WTC11 (cell line): ENCODE data around the gene TRAPPC2B. TPM values are rescaled to one million over a fixed set of nuclear protein-coding genes. Genes with fewer than 3 reads are reported as not detected.

Experiments used
- ATAC-seq: fragments of 200-7000 bp; cut with Tn5 transposase; 2 replicates; pipeline ENCODE4 v1.10.0; 2021; ENCODE audit warnings: mild to moderate bottlenecking, moderate library complexity
- CTCF ChIA-PET: fragments of 300-600 bp; sonication (Branson Sonifier 250); formaldehyde crosslinking; loops from one replicate; lab custom pipeline; 2021; ENCODE audit warnings: antibody characterized with exemption; lab: Charles Lee
- POLR2A ChIA-PET: fragments of 350-600 bp; sonication (Branson Sonifier 250); formaldehyde crosslinking; loops from one replicate; lab custom pipeline; 2021; ENCODE audit warnings: antibody characterized with exemption; lab: Charles Lee
- DNase-seq: peaks from one replicate; pipeline ENCODE4 v3.0.0; 2021; ENCODE audit warnings: low spot score
- H3K27ac Mint-ChIP-seq: 2 replicates; pipeline ENCODE4 v1.8.0; 2021; ENCODE audit warnings: mixed read lengths
- H3K27me3 Mint-ChIP-seq: 2 replicates; pipeline ENCODE4 v1.8.0; 2021; ENCODE audit warnings: low read depth, mild to moderate bottlenecking, moderate library complexity, mixed read lengths
- H3K36me3 Mint-ChIP-seq: 2 replicates; pipeline ENCODE4 v1.8.0; 2021; ENCODE audit warnings: mixed read lengths
- H3K4me1 Mint-ChIP-seq: 2 replicates; pipeline ENCODE4 v1.8.0; 2022; ENCODE audit warnings: mixed read lengths
- H3K4me3 Mint-ChIP-seq: 2 replicates; pipeline ENCODE4 v1.8.0; 2021; ENCODE audit warnings: mild to moderate bottlenecking, moderate library complexity, mixed read lengths
- H3K9me3 Mint-ChIP-seq: 2 replicates; pipeline ENCODE4 v1.8.0; 2021; ENCODE audit warnings: mixed read lengths
- ARID4B ChIP-seq: sonication (generic); formaldehyde crosslinking; IDR thresholded peaks from 2 replicates; pipeline ENCODE4 v1.8.0; 2023; ENCODE audit warnings: missing genetic modification reagents, mild to moderate bottlenecking, borderline replicate concordance
- ESRRA ChIP-seq: sonication (generic); formaldehyde crosslinking; IDR thresholded peaks from 2 replicates; pipeline ENCODE4 v1.8.1; 2022; ENCODE audit warnings: mild to moderate bottlenecking, missing genetic modification reagents, borderline replicate concordance
- GRHL2 ChIP-seq: fragments of 250-450 bp; sonication (Bioruptor Pico); IDR thresholded peaks from 2 replicates; pipeline ENCODE4 v1.8.0; 2022; ENCODE audit warnings: mild to moderate bottlenecking, moderate library complexity; ENCODE audit not compliant: insufficient replicate concordance, severe bottlenecking
- MYBL2 ChIP-seq: sonication (generic); formaldehyde crosslinking; IDR thresholded peaks from 2 replicates; pipeline ENCODE4 v1.8.1; 2023; ENCODE audit warnings: mild to moderate bottlenecking, moderate library complexity, missing genetic modification reagents
- OVOL2 ChIP-seq: fragments of 250-450 bp; sonication (Bioruptor Pico); IDR thresholded peaks from 2 replicates; pipeline ENCODE4 v1.9.0; 2021; ENCODE audit warnings: mild to moderate bottlenecking, borderline replicate concordance
- RELA ChIP-seq: sonication (generic); formaldehyde crosslinking; IDR thresholded peaks from 2 replicates; pipeline ENCODE4 v1.8.1; 2022; ENCODE audit warnings: missing genetic modification reagents, mild to moderate bottlenecking, borderline replicate concordance
- STAT6 ChIP-seq: sonication (generic); formaldehyde crosslinking; conservative IDR thresholded peaks from 2 replicates; pipeline ENCODE4 v1.8.1; 2023; ENCODE audit warnings: mild to moderate bottlenecking, low read depth, missing genetic modification reagents, moderate library complexity
- ZBTB21 ChIP-seq: sonication (generic); formaldehyde crosslinking; IDR thresholded peaks from 2 replicates; pipeline ENCODE4 v1.8.1; 2023; ENCODE audit warnings: mild to moderate bottlenecking, missing genetic modification reagents, borderline replicate concordance
- ZNF232 ChIP-seq: sonication (generic); formaldehyde crosslinking; IDR thresholded peaks from 2 replicates; pipeline ENCODE4 v1.8.0; 2022; ENCODE audit warnings: mild to moderate bottlenecking, missing genetic modification reagents
- total RNA-seq: library from RNA; stranded (reverse); gene quantifications from 3 replicates; pipeline ENCODE4 v1.2.3, GENCODE V29; 2021
- TF ChIP-seq, protein P1 (sequence below): sonication (generic); formaldehyde crosslinking; IDR thresholded peaks from 2 replicates; pipeline ENCODE4 v1.8.0; 2022; ENCODE audit warnings: missing genetic modification reagents
- TF ChIP-seq, protein P2 (sequence below): sonication (generic); formaldehyde crosslinking; IDR thresholded peaks from 2 replicates; pipeline ENCODE4 v1.8.0; 2023; ENCODE audit warnings: missing genetic modification reagents
- TF ChIP-seq, protein P3 (sequence below): sonication (generic); formaldehyde crosslinking; IDR thresholded peaks from 2 replicates; pipeline ENCODE4 v1.8.0; 2023; ENCODE audit warnings: mild to moderate bottlenecking, missing genetic modification reagents

Gene TRAPPC2B
- total RNA-seq, 1 experiment from 2014 or later, result 10.5 TPM

GRCh38 chr19:57355916-57356315, 7.4 kb upstream of the TRAPPC2B start:
- DNase-seq (no peak), ATAC-seq (no peak)
- CTCF ChIA-PET, result no interaction called here
- Mint-ChIP-seq H3K27me3 (no peaks in the 10 kb centered on the region; the same call in 1 of the 2 replicates), H3K27ac (no peak overlapping the region), H3K9me3 (no peaks in the 10 kb centered on the region)
- TF ChIP-seq, protein P1, sequence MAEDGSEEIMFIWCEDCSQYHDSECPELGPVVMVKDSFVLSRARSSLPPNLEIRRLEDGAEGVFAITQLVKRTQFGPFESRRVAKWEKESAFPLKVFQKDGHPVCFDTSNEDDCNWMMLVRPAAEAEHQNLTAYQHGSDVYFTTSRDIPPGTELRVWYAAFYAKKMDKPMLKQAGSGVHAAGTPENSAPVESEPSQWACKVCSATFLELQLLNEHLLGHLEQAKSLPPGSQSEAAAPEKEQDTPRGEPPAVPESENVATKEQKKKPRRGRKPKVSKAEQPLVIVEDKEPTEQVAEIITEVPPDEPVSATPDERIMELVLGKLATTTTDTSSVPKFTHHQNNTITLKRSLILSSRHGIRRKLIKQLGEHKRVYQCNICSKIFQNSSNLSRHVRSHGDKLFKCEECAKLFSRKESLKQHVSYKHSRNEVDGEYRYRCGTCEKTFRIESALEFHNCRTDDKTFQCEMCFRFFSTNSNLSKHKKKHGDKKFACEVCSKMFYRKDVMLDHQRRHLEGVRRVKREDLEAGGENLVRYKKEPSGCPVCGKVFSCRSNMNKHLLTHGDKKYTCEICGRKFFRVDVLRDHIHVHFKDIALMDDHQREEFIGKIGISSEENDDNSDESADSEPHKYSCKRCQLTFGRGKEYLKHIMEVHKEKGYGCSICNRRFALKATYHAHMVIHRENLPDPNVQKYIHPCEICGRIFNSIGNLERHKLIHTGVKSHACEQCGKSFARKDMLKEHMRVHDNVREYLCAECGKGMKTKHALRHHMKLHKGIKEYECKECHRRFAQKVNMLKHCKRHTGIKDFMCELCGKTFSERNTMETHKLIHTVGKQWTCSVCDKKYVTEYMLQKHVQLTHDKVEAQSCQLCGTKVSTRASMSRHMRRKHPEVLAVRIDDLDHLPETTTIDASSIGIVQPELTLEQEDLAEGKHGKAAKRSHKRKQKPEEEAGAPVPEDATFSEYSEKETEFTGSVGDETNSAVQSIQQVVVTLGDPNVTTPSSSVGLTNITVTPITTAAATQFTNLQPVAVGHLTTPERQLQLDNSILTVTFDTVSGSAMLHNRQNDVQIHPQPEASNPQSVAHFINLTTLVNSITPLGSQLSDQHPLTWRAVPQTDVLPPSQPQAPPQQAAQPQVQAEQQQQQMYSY, result no peak
- TF ChIP-seq STAT6 (CRISPR knock-in tag) (no peak), ARID4B (CRISPR knock-in tag) (no peak), RELA (CRISPR knock-in tag) (no peak), GRHL2 (no peak), OVOL2 (CRISPR knock-in tag) (no peak), ZNF232 (no peak)
- TF ChIP-seq, protein P2, sequence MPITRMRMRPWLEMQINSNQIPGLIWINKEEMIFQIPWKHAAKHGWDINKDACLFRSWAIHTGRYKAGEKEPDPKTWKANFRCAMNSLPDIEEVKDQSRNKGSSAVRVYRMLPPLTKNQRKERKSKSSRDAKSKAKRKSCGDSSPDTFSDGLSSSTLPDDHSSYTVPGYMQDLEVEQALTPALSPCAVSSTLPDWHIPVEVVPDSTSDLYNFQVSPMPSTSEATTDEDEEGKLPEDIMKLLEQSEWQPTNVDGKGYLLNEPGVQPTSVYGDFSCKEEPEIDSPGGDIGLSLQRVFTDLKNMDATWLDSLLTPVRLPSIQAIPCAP, result no peak
- TF ChIP-seq, protein P3, sequence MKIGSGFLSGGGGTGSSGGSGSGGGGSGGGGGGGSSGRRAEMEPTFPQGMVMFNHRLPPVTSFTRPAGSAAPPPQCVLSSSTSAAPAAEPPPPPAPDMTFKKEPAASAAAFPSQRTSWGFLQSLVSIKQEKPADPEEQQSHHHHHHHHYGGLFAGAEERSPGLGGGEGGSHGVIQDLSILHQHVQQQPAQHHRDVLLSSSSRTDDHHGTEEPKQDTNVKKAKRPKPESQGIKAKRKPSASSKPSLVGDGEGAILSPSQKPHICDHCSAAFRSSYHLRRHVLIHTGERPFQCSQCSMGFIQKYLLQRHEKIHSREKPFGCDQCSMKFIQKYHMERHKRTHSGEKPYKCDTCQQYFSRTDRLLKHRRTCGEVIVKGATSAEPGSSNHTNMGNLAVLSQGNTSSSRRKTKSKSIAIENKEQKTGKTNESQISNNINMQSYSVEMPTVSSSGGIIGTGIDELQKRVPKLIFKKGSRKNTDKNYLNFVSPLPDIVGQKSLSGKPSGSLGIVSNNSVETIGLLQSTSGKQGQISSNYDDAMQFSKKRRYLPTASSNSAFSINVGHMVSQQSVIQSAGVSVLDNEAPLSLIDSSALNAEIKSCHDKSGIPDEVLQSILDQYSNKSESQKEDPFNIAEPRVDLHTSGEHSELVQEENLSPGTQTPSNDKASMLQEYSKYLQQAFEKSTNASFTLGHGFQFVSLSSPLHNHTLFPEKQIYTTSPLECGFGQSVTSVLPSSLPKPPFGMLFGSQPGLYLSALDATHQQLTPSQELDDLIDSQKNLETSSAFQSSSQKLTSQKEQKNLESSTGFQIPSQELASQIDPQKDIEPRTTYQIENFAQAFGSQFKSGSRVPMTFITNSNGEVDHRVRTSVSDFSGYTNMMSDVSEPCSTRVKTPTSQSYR (CRISPR knock-in tag), result no peak
- TF ChIP-seq, all 79 proteins: peak for 0
- peaks cover 39% of the 10 kb centered on the region for H3K36me3 Mint-ChIP-seq
- POLR2A ChIA-PET, result no interaction called here
- H3K4me1 Mint-ChIP-seq, result peaks cover 16% of the 10 kb centered on the region
- no peak overlapping the region for H3K4me3 Mint-ChIP-seq

DNA sequence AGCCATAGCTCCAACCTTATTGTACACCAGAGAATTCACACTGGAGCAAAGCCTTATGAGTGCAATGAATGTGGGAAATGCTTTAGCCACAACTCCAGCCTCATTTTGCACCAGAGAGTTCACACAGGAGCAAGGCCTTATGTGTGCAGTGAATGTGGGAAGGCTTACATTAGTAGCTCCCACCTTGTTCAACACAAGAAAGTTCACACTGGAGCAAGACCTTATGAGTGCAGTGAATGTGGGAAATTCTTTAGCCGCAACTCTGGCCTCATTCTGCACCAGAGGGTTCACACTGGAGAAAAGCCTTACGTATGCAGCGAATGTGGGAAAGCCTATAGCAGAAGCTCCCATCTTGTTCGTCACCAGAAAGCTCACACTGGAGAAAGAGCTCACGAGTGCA, 5.9 kb upstream of the TRAPPC2B start:
- Mint-ChIP-seq H3K4me1 (peaks cover 7% of the 10 kb centered on the region), H3K4me3 (no peak overlapping the region), H3K27ac (no peak overlapping the region), H3K27me3 (no peaks in the 10 kb centered on the region), H3K9me3 (no peaks in the 10 kb centered on the region), H3K36me3 (peaks cover 38% of the 10 kb centered on the region)
- no peak for DNase-seq
- ChIA-PET POLR2A (no interaction called here), CTCF (interaction anchor here (1.1 kb wide), 1 partner anchor 48 kb away, joined by 4 read pairs; no protein-coding TSS in a partner anchor)
- TF ChIP-seq ZBTB21 (CRISPR knock-in tag), result no peak
- no peak for TF ChIP-seq MYBL2 (CRISPR knock-in tag)
- TF ChIP-seq ESRRA, result no peak
- no peak for TF ChIP-seq STAT6 (CRISPR knock-in tag)
- ATAC-seq, result no peak
